Neutrophil (primary cell): ENCODE data around the gene KNCN.

Experiments
- H3K27ac ChIP-seq: fragments of 200-600 bp; sonication (generic); 2 replicates; pipeline ENCODE4 v1.5.1; 2016; ENCODE audit warnings: mild to moderate bottlenecking, moderate library complexity
- H3K27me3 ChIP-seq: fragments of 200-600 bp; sonication (generic); 2 replicates; pipeline ENCODE4 v1.6.0; 2016; ENCODE audit warnings: mild to moderate bottlenecking
- H3K36me3 ChIP-seq: fragments of 200-600 bp; sonication (generic); 2 replicates; pipeline ENCODE4 v1.5.1; 2017
- H3K4me1 ChIP-seq, 2 experiments: fragments of 200-600 bp in 1 of 2; sonication (generic) in 1 of 2; 1 replicate in 1 of 2; 2 replicates in 1 of 2; pipeline versions ENCODE4 v1.5.1 to v1.6.1; 2013 to 2016; ENCODE audit warnings: low read depth in 1 of 2, low read length in 1 of 2, mild to moderate bottlenecking in 1 of 2, moderate library complexity in 1 of 2; ENCODE audit not compliant: control insufficient read depth in 1 of 2, insufficient read depth in 1 of 2
- H3K4me3 ChIP-seq, 2 experiments: fragments of 200-600 bp in 1 of 2; sonication (generic) in 1 of 2; 1 replicate in 1 of 2; 2 replicates in 1 of 2; pipeline ENCODE4 v1.5.1; 2013 to 2016; ENCODE audit warnings: low read depth in 1 of 2, low read length in 1 of 2, mild to moderate bottlenecking in 1 of 2, moderate library complexity in 1 of 2
- H3K9me3 ChIP-seq: fragments of 200-600 bp; sonication (generic); 2 replicates; pipeline ENCODE4 v1.5.1; 2016
- CTCF ChIP-seq: fragments of 200-600 bp; sonication (generic); IDR thresholded peaks from 2 replicates; pipeline ENCODE4 v1.5.1; 2016; ENCODE audit warnings: antibody characterized with exemption

KNCN gene

DNA sequence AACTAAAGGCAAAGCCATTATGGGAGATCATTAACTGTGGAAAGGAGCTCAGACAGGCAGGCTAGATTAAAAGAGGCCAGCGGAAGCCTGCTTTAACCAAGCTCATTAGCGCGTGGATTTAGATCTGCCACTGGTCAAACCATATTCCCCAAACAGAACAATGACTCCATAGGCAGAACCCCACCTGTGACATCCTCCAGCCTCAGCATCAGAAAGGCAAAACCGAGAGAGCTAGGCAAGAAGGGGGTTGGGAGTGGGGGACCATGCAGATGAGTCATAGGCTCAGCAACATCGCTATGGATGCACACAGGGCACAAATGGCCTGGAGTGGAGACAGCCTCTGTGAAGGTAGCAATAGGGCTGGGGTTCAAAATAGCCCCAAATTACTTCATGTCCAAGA is 32.0 kb upstream of the KNCN start:
- Histone ChIP-seq H3K4me3 (peak overlapping the region; percentile 25 to 35), H3K27ac (peak overlapping the region; percentile 92), H3K9me3 (no peaks in the 10 kb centered on the region), H3K36me3 (peaks cover 30% of the 10 kb centered on the region), H3K4me1 (peaks cover 83 to 91% of the 10 kb centered on the region in 2 experiments), H3K27me3 (no peaks in the 10 kb centered on the region)
- TF ChIP-seq CTCF, result no peak

DNA sequence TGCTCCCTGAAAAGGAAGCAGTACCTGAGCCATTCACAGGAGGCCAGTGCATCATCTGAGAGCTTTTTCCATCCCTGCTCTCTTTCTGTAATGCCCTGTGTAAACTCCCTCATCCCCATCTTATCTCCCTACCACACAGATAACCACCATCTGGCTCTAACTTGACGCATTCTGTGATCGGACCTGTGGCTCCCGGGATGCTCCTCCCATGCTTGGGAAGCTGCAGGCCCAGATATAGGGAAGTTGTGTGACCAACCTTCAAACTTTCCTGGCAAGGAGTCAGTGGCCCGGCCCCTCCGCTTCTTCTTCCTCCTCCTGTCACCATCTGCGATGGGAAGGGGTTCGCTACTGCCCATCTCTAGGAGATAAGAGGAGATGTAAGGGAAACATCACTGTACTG is 31.5 kb upstream of the KNCN start:
- H3K27me3 ChIP-seq, result no peaks in the 10 kb centered on the region
- peaks cover 86 to 96% of the 10 kb centered on the region in 2 experiments for H3K4me1 ChIP-seq
- peak overlapping the region; percentile 25 to 35 for H3K4me3 ChIP-seq
- H3K36me3 ChIP-seq, result peaks cover 33% of the 10 kb centered on the region
- H3K27ac ChIP-seq, result peak overlapping the region; percentile 92
- TF ChIP-seq CTCF, result no peak
- no peaks in the 10 kb centered on the region for H3K9me3 ChIP-seq

DNA sequence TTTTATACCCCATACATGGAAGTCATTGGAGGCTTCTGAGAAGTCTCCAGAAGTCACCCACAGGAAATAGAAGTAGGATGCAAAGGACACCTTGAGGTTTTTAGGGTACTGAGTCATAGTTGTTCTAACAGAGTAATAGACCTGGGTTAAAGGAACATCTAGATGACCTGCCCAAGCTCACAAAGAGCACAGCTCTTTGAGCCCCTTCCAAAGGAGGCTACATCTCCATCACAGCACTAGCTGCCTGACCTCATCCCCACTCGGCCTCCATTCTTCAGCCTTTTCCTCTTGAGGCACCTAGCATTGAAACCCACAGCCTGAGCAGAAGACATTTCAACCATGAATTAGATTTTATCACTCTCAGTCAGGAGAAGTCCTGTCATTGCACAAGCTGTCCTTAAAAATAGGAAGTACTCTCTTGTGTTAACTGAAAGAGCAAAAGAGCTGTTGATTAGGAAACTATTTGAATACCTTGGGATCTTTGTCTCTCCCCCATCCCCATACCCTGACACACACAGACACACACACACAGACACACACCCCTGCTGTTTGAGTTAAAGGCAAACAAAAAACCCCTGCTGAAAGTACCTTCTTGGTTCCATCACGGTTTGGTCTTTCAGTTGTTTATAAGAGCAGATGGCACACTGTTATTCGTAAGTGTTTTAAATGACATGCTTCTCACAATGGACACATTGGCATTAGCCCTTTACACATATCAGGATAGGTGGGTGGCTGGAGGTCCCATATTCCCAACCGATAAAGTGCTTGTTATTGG is 30.4 kb upstream of the KNCN start:
- Histone ChIP-seq H3K36me3 (peaks cover 44% of the 10 kb centered on the region), H3K27ac (peak overlapping the region; percentile 92), H3K4me1 (peaks cover 76 to 86% of the 10 kb centered on the region in 2 experiments), H3K9me3 (no peaks in the 10 kb centered on the region), H3K4me3 (peak overlapping the region; percentile 25 to 39), H3K27me3 (no peaks in the 10 kb centered on the region)
- peak; percentile 5 for TF ChIP-seq CTCF

- peak overlapping the region; percentile 25 to 39 for H3K4me3 ChIP-seq
- H3K36me3 ChIP-seq, result peaks cover 46% of the 10 kb centered on the region
- no peak for TF ChIP-seq CTCF
- H3K27me3 ChIP-seq, result no peaks in the 10 kb centered on the region
- no peaks in the 10 kb centered on the region for H3K9me3 ChIP-seq
- peaks cover 61 to 71% of the 10 kb centered on the region in 2 experiments for H3K4me1 ChIP-seq
- H3K27ac ChIP-seq, result peak overlapping the region; percentile 92
Observed at GRCh38 chr1:46580140-46580903, 28.9 kb upstream of the KNCN start.

GRCh38 chr1:46577671-46578070 is 26.2 kb upstream of the KNCN start:
- Histone ChIP-seq H3K27ac (peak overlapping the region; percentile 35), H3K27me3 (no peaks in the 10 kb centered on the region), H3K9me3 (no peaks in the 10 kb centered on the region), H3K4me3 (no peak overlapping the region), H3K36me3 (peaks cover 66% of the 10 kb centered on the region), H3K4me1 (peaks cover 45 to 48% of the 10 kb centered on the region in 2 experiments)
- no peak for TF ChIP-seq CTCF
